K562 (cell line): ENCODE results near the gene HSF2BP. TPM values are rescaled to one million over a fixed set of nuclear protein-coding genes. Genes with fewer than 3 reads are reported as not detected.
A peak's percentile ranks its signal among the peaks of the same experiment; 100 is the strongest.

Source experiments
- ATAC-seq: fragments of 200-7000 bp; cut with Tn5 transposase; 3 replicates; pipeline ENCODE4 v1.9.1; 2020; ENCODE audit warnings: moderate library complexity
- BruUV-seq: library from RNA; stranded (reverse); fragments of 400-500 nt; replicated peaks from 2 replicates; lab custom pipeline; 2021; lab: Mats Ljungman, UMichigan
- CTCF ChIA-PET: fragments of 300-600 bp; formaldehyde crosslinking; extraction: SDS; loops from one replicate; lab custom pipeline; 2021; ENCODE audit warnings: low intra/inter-chr PET ratio; lab: Yijun Ruan, JAX
- POLR2A ChIA-PET: fragments of 300-600, 350-650 bp; sonication (Branson Sonifier 250); formaldehyde crosslinking; extraction: SDS; loops from one replicate; lab custom pipeline; 2021; ENCODE audit warnings: antibody characterized with exemption, inconsistent platforms; lab: Yijun Ruan, JAX
- DNase-seq, 4 experiments: peaks; one replicate each; pipeline versions ENCODE4 v3.0.0 to v3.0.0-alpha.2; 2011 to 2018; ENCODE audit warnings: low spot score in 3 of 4, mixed read lengths in 3 of 4; ENCODE audit errors: extremely low read depth in 1 of 4
- FAIRE-seq: peaks from 2 replicates; lab custom pipeline; 2011; peaks lifted over from hg19 to GRCh38; lab: Jason Lieb, UNC
- H2AFZ ChIP-seq: 2 replicates; pipeline ENCODE4 v1.6.0; 2011; ENCODE audit warnings: low read depth, low read length, control low read depth, inconsistent platforms
- H3K27ac ChIP-seq: fragments of 200-600 bp; 3 replicates; pipeline ENCODE4 v1.8.0; 2011; ENCODE audit warnings: low read depth, mild to moderate bottlenecking, control low read depth, inconsistent platforms, low read length, moderate library complexity, mixed read lengths; ENCODE audit errors: extremely low read depth
- H3K27me3 ChIP-seq, 2 experiments: fragments of 300-600 bp in 1 of 2; 2 replicates in 1 of 2; 3 replicates in 1 of 2; pipeline versions ENCODE4 v1.6.0 to v1.8.0; 2011; ENCODE audit warnings: inconsistent platforms in 2 of 2, low read length in 2 of 2, mild to moderate bottlenecking in 1 of 2, mixed read lengths in 1 of 2, moderate library complexity in 1 of 2; ENCODE audit not compliant: control insufficient read depth in 2 of 2, insufficient read depth in 2 of 2
- H3K36me3 ChIP-seq: fragments of 300-600 bp; 3 replicates; pipeline ENCODE4 v1.8.0; 2011; ENCODE audit warnings: mild to moderate bottlenecking, low read length, inconsistent platforms; ENCODE audit not compliant: control insufficient read depth, insufficient read depth
- H3K4me1 ChIP-seq, 2 experiments: fragments of 200-600 bp in 1 of 2; replicated peaks in 1 of 2; 2 replicates in 1 of 2; 3 replicates in 1 of 2; pipeline versions ENCODE4 v1.5.1 to v1.8.0; 2011; ENCODE audit warnings: inconsistent platforms in 2 of 2, low read length in 2 of 2, mild to moderate bottlenecking in 1 of 2, mixed read lengths in 1 of 2, moderate library complexity in 1 of 2; ENCODE audit not compliant: control insufficient read depth in 2 of 2, insufficient read depth in 2 of 2
- H3K4me2 ChIP-seq: 2 replicates; pipeline ENCODE4 v1.6.1; 2011; ENCODE audit warnings: low read length, control low read depth, inconsistent platforms, mixed read lengths; ENCODE audit not compliant: insufficient read depth
- H3K4me3 ChIP-seq: fragments of 200-600 bp; sonication (generic), shearing (Covaris generic); 2 replicates; pipeline ENCODE4 v1.5.1; 2016; ENCODE audit warnings: control low read depth, inconsistent platforms
- H3K79me2 ChIP-seq: fragments of 200-600 bp; 3 replicates; pipeline ENCODE4 v1.8.0; 2011; ENCODE audit warnings: low read length, inconsistent platforms; ENCODE audit not compliant: control insufficient read depth, insufficient read depth
- H3K9ac ChIP-seq, 2 experiments: 2 replicates each; pipeline versions ENCODE4 v1.6.0 to v1.6.1; 2011; ENCODE audit warnings: low read depth in 2 of 2, low read length in 2 of 2, control low read depth in 1 of 2, inconsistent platforms in 1 of 2, mild to moderate bottlenecking in 1 of 2, mixed read lengths in 1 of 2; ENCODE audit not compliant: insufficient read depth in 1 of 2
- H3K9me1 ChIP-seq: one replicate; pipeline ENCODE4 v1.6.0; 2011; ENCODE audit warnings: inconsistent platforms, mild to moderate bottlenecking, low read length, moderate library complexity; ENCODE audit not compliant: control insufficient read depth, insufficient read depth
- H3K9me3 ChIP-seq: replicated peaks from 2 replicates; pipeline ENCODE4 v1.5.1; 2011; ENCODE audit warnings: low read depth, low read length, inconsistent platforms; ENCODE audit not compliant: control insufficient read depth, insufficient read depth
- H4K20me1 ChIP-seq: replicated peaks from 2 replicates; pipeline ENCODE4 v1.6.1; 2011; ENCODE audit warnings: low read length, inconsistent platforms, mixed read lengths; ENCODE audit not compliant: control insufficient read depth, insufficient read depth
- CLOCK ChIP-seq: fragments of 250-450 bp; sonication (Bioruptor Pico); IDR thresholded peaks from 2 replicates; pipeline ENCODE4 v1.4.0; 2020; ENCODE audit warnings: mild to moderate bottlenecking, moderate library complexity, borderline replicate concordance
- CXXC5 ChIP-seq: fragments of 250-450 bp; sonication (Bioruptor Pico); IDR thresholded peaks from 2 replicates; pipeline ENCODE4 v1.8.0; 2022; ENCODE audit warnings: inconsistent platforms, mild to moderate bottlenecking, moderate library complexity
- ELF2 ChIP-seq: fragments of 250-450 bp; sonication (Bioruptor Pico); IDR thresholded peaks from 2 replicates; pipeline ENCODE4 v1.5.0; 2021; ENCODE audit warnings: mild to moderate bottlenecking
- FOXA1 ChIP-seq: fragments of 450-650 bp; IDR thresholded peaks from 2 replicates; pipeline ENCODE4 v1.6.1; 2016; ENCODE audit warnings: mild to moderate bottlenecking, borderline replicate concordance
- HNRNPK ChIP-seq: fragments of 200-400 bp; formaldehyde crosslinking; IDR thresholded peaks from one replicate; pipeline ENCODE4 v1.6.1; 2018; ENCODE audit warnings: mild to moderate bottlenecking, low read depth, low read length; ENCODE audit not compliant: poor library complexity, severe bottlenecking
- MCM3 ChIP-seq: fragments of 450-650 bp; IDR thresholded peaks from 2 replicates; pipeline ENCODE4 v1.6.1; 2016
- MEIS2 ChIP-seq: fragments of 450-650 bp; IDR thresholded peaks from 2 replicates; pipeline ENCODE4 v1.6.1; 2014; ENCODE audit warnings: mild to moderate bottlenecking; ENCODE audit not compliant: partially characterized antibody
- PKNOX1 ChIP-seq: fragments of 450-650 bp; IDR thresholded peaks from 2 replicates; pipeline ENCODE4 v1.6.1; 2016
- SIN3A ChIP-seq, 2 experiments: fragments of 150-350 bp in 1 of 2; IDR thresholded peaks; 2 replicates each; pipeline ENCODE4 v1.6.1; 2011 to 2016; ENCODE audit warnings: borderline replicate concordance in 2 of 2, low read depth in 2 of 2, low read length in 2 of 2, mild to moderate bottlenecking in 2 of 2, moderate library complexity in 2 of 2; ENCODE audit not compliant: control insufficient read depth in 1 of 2
- TOE1 ChIP-seq, 2 experiments: fragments of 450-650 bp in 1 of 2; sonication (generic) in 1 of 2; formaldehyde crosslinking in 1 of 2; IDR thresholded peaks; 2 replicates each; pipeline versions ENCODE4 v1.7.1 to v1.8.0; 2016 to 2022; ENCODE audit warnings: borderline replicate concordance in 2 of 2, mild to moderate bottlenecking in 2 of 2, antibody characterized with exemption in 1 of 2, inconsistent platforms in 1 of 2, low read depth in 1 of 2, missing genetic modification reagents in 1 of 2, moderate library complexity in 1 of 2
- ZBTB17 ChIP-seq: fragments of 450-650 bp; formaldehyde crosslinking; IDR thresholded peaks from 2 replicates; pipeline ENCODE4 v1.4.0; 2020; ENCODE audit warnings: mild to moderate bottlenecking
- ZNF347 ChIP-seq: fragments of 450-650 bp; formaldehyde crosslinking; IDR thresholded peaks from 2 replicates; pipeline ENCODE4 v1.4.0; 2020; ENCODE audit warnings: low read depth, mild to moderate bottlenecking, moderate library complexity
- ZNF778 ChIP-seq: fragments of 450-650 bp; formaldehyde crosslinking; IDR thresholded peaks from 2 replicates; pipeline ENCODE4 v1.4.0; 2020; ENCODE audit warnings: mild to moderate bottlenecking, moderate library complexity
- WGBS: fragments of 100-300 bp; shearing (Covaris generic); methylation state at CpG from one replicate; pipeline ENCODE4 v1.1.6; 2016; ENCODE audit warnings: low coverage, mixed read lengths; ENCODE audit not compliant: insufficient coverage; ENCODE audit errors: missing lambda C conversion rate; 5-methylcytosine and 5-hydroxymethylcytosine counted together
- in situ Hi-C: fragments of 300-500 bp; cut with MboI; formaldehyde crosslinking; loops from 4 replicates; pipeline ENCODE4 v1.15.0; 2018; ENCODE audit warnings: inconsistent platforms, mixed read lengths
- intact Hi-C: fragments of 100-400 bp; cut with micrococcal nuclease; formaldehyde crosslinking; loops from 2 replicates; pipeline ENCODE4 v1.14.2; 2022
- polyA plus RNA-seq, 8 experiments: library from polyadenylated mRNA; depleted of rRNA in 4 of 8; stranded (reverse) in 5 of 8; unstranded in 3 of 8; fragments of >200 nt; fragmentation: Nextera tagmentation in 2 of 8; fragmentation: Illumina TruSeq in 1 of 8; extraction: Ambion mirVana in 2 of 8; extraction: Trizol in 1 of 8; gene quantifications; 2 replicates each; pipeline versions ENCODE4 v1.2.1 to v1.2.3, GENCODE V29; 2011 to 2014; ENCODE audit warnings: inconsistent platforms in 1 of 8, missing spikeins in 1 of 8
- total RNA-seq, 7 experiments: library from RNA; depleted of rRNA in 6 of 7; stranded (reverse); fragments of >200 nt in 6 of 7; fragmentation: Illumina TruSeq in 2 of 7; extraction: Trizol in 2 of 7; gene quantifications; 2 replicates each; pipeline versions ENCODE4 v1.2.1 to v1.2.3, GENCODE V29; 2011 to 2021; ENCODE audit warnings: low replicate concordance in 1 of 7
- TF ChIP-seq, protein P1 (sequence below): fragments of 450-650 bp; formaldehyde crosslinking; IDR thresholded peaks from 2 replicates; pipeline ENCODE4 v1.4.0; 2022; ENCODE audit warnings: mild to moderate bottlenecking, moderate library complexity

The HSF2BP gene
- total and polyA plus RNA-seq, 9 of the 15 experiments (the other 6 are each of a cell fraction or from before 2014, with no cell fraction given): 0.04 to 0.57 (median 0.20) TPM; not detected in 2

DNA sequence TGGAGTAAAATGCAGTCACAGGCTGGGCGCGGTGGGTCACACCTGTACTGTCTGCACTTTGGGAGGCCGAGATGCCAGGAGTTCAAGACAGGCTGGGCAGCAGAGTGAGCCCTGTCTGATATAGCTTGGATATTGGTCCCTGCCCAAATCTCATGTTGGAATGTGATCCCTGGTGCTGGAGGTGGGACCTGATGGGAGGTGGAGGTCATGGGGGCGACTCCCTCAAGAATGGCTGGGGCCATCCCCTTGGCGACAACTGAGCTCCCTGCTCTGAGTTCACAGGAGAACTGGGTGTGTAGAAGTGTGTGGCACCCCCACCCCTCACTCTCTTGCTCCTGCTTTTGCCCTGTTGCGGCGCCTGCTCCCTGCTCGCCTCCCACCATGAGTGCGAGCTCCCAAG is 48.2 kb upstream of the HSF2BP start (continued):
- TF ChIP-seq, protein P1, sequence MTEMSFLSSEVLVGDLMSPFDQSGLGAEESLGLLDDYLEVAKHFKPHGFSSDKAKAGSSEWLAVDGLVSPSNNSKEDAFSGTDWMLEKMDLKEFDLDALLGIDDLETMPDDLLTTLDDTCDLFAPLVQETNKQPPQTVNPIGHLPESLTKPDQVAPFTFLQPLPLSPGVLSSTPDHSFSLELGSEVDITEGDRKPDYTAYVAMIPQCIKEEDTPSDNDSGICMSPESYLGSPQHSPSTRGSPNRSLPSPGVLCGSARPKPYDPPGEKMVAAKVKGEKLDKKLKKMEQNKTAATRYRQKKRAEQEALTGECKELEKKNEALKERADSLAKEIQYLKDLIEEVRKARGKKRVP: no peak
- TF ChIP-seq HNRNPK: no peak

GRCh38 chr21:43703035-43703880 is 44.0 kb upstream of the HSF2BP start:
- in situ Hi-C loops (no loop called here), intact Hi-C loops (no loop called here)
- ChIA-PET POLR2A (interaction anchor here (0.6 to 2.2 kb wide), 6 partner anchors 10 to 116 kb away, joined by 3 to 6 read pairs (median 4); no protein-coding TSS in a partner anchor), CTCF (no interaction called here)
- BruUV-seq: no TSS peak
- FAIRE-seq (peak; percentile 55), DNase-seq (peak in 3 of 4 experiments; percentile 52 to 73 (median 61)), ATAC-seq (peak; percentile 69)
- H3K36me3 ChIP-seq: no peaks in the 10 kb centered on the region
- H3K27ac ChIP-seq: no peak overlapping the region
- no peak overlapping the region for H3K4me3 ChIP-seq
- H3K9me1 ChIP-seq: no peaks in the 10 kb centered on the region
- 28% methylated on average over 29 of the region's 29 CpGs for WGBS
- H3K27me3 ChIP-seq: no peaks in the 10 kb centered on the region; a peak in 1 of 5 replicates
- no peaks in the 10 kb centered on the region for H4K20me1 ChIP-seq
- H3K79me2 ChIP-seq: no peaks in the 10 kb centered on the region
- peak overlapping the region; percentile 23; the same call in 1 of the 2 replicates for H3K4me2 ChIP-seq
- H2AFZ ChIP-seq: peak overlapping the region; percentile 69
- peaks cover 18 to 40% of the 10 kb centered on the region in 2 experiments; a peak in 4 of 5 replicates for H3K4me1 ChIP-seq
- no peaks in the 10 kb centered on the region for H3K9me3 ChIP-seq
- peak overlapping the region in 1 of 2 experiments; percentile 80; a peak in 2 of 4 replicates for H3K9ac ChIP-seq
- TF ChIP-seq CXXC5 (CRISPR knock-in tag) (peak; percentile 36), MCM3 (no peak), MEIS2 (peak; percentile 52), ELF2 (CRISPR knock-in tag) (no peak), SIN3A (IDR thresholded peaks at IDR 0.05; ENCODE audit: borderline replicate concordance in 2 of 2, control insufficient read depth in 1 of 2, low read depth in 2 of 2, low read length in 2 of 2) (peak in 1 of 2 experiments; percentile 40; a peak in 1 of 4 replicates), CLOCK (CRISPR knock-in tag) (no peak), TOE1 (IDR thresholded peaks at IDR 0.05; ENCODE audit: borderline replicate concordance) (no peak), TOE1 (CRISPR knock-in tag; IDR thresholded peaks at IDR 0.05; ENCODE audit: borderline replicate concordance, low read depth) (no peak), FOXA1 (no peak), ZBTB17 (CRISPR knock-in tag) (no peak), ZNF778 (CRISPR knock-in tag) (no peak), PKNOX1 (peak; percentile 63), ZNF347 (CRISPR knock-in tag) (no peak)
